Esophagus (tissue), 2 donors: ENCODE data around the gene GNE. TPM values are rescaled to one million over a fixed set of nuclear protein-coding genes. Genes with fewer than 3 reads are reported as not detected.

Source experiments
- H3K27ac ChIP-seq, 2 donors: one replicate each; pipeline ENCODE4 v1.5.1; 2013; ENCODE audit warnings: low read depth in 2 of 2, mild to moderate bottlenecking in 2 of 2, inconsistent platforms in 1 of 2, low read length in 1 of 2, moderate library complexity in 1 of 2
- H3K27me3 ChIP-seq, 2 donors: one replicate each; pipeline ENCODE4 v1.6.1; 2013; ENCODE audit warnings: low read length in 2 of 2, control low read depth in 1 of 2, mild to moderate bottlenecking in 1 of 2; ENCODE audit not compliant: insufficient read depth in 2 of 2, control insufficient read depth in 1 of 2
- H3K36me3 ChIP-seq, 2 donors: one replicate each; pipeline ENCODE4 v1.6.1; 2013; ENCODE audit warnings: low read length in 1 of 2; ENCODE audit not compliant: control insufficient read depth in 2 of 2, insufficient read depth in 2 of 2
- H3K4me1 ChIP-seq, 2 donors: one replicate each; pipeline ENCODE4 v1.6.1; 2013; ENCODE audit warnings: low read length in 1 of 2; ENCODE audit not compliant: control insufficient read depth in 2 of 2, insufficient read depth in 2 of 2
- H3K4me3 ChIP-seq, 2 donors: one replicate each; pipeline ENCODE4 v1.5.1; 2013; ENCODE audit warnings: low read length in 2 of 2, mild to moderate bottlenecking in 2 of 2, low read depth in 1 of 2, moderate library complexity in 1 of 2
- H3K9me3 ChIP-seq, 2 donors: one replicate each; pipeline ENCODE4 v1.6.1; 2013; ENCODE audit warnings: mild to moderate bottlenecking in 2 of 2, low read depth in 1 of 2, low read length in 1 of 2, moderate library complexity in 1 of 2; ENCODE audit not compliant: control insufficient read depth in 2 of 2, insufficient read depth in 1 of 2
- WGBS, 2 donors: extraction: QIAGEN DNeasy Blood & Tissue Kit; methylation state at CpG; one replicate each; pipeline ENCODE4 v1.1.7; 2013; 5-methylcytosine and 5-hydroxymethylcytosine counted together
- polyA plus RNA-seq, 2 donors: library from polyadenylated mRNA; stranded (reverse); fragments of 200-250 nt; gene quantifications; one replicate each; pipeline ENCODE4 v1.2.3, GENCODE V29; 2013
- donor health status: healthy with polysubstance abuse.
- donor health status: Bipolar disorder and iron deficiency.

Gene GNE
- polyA plus RNA-seq, 2 donors = 4.8 to 13.0 TPM

- 69 to 73% methylated on average over 13 of the region's 13 CpGs for WGBS, 2 donors
- peaks cover 29 to 40% of the 10 kb centered on the region in 2 donors for H3K36me3 ChIP-seq
These were observed 40.8 kb downstream of the GNE start for GRCh38 chr9:36217256-36217968.

DNA sequence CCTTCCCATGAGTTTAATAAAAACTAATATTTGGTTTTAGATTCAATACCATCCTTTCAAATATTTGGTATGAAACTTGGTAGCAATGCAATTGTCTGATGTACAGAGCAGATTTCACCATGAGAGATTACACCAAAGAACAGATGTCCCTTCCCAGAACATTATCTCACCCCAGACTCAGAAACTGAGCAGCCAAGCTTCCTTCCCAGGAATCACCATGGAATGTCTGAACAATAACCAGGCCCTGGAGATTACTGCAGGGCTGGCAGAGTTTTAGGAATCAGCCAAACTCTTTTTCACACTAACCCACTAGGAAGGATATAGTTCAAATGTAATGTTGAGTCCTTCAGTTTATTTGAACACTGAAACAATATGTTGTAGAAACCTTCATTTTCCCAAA is 43.7 kb downstream of the GNE start:
- Histone ChIP-seq H3K36me3 (peaks cover 20 to 40% of the 10 kb centered on the region in 2 donors), H3K27me3 (no peaks in the 10 kb centered on the region), H3K9me3 (no peaks in the 10 kb centered on the region), H3K27ac (no peak overlapping the region), H3K4me1 (peaks cover 4 to 5% of the 10 kb centered on the region in 2 donors), H3K4me3 (no peak overlapping the region)

More at GRCh38 chr9:36217256-36217968, 40.8 kb downstream of the GNE start:
- peaks cover 0 to under 1% of the 10 kb centered on the region in 2 donors for H3K9me3 ChIP-seq
- peaks cover 0 to 3% of the 10 kb centered on the region in 2 donors for H3K4me1 ChIP-seq
- H3K4me3 ChIP-seq = no peak overlapping the region
- no peaks in the 10 kb centered on the region for H3K27me3 ChIP-seq
- H3K27ac ChIP-seq = no peak overlapping the region

DNA sequence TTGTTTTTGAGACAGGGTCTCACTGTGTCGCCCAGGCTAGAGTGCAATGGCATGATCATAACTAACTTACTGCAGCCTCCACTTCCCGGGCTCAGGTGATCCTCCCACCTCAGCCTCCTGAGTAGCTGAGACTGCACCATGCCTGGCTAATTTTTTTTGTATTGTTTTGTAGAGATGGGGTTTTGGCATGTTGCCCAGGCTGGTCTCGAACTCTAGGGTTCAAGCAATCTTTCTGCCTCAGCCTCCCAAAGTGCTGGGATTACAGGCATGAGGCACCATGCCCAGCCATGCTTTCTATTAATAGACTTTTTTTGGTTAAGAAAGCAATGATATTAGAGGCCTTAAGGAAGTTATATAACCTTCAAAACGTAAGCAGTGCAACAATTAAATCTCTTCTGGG is 44.3 kb downstream of the GNE start:
- Histone ChIP-seq H3K36me3 (peaks cover 23 to 39% of the 10 kb centered on the region in 2 donors), H3K4me1 (peaks cover 4 to 5% of the 10 kb centered on the region in 2 donors), H3K9me3 (no peaks in the 10 kb centered on the region), H3K27me3 (no peaks in the 10 kb centered on the region), H3K4me3 (no peak overlapping the region), H3K27ac (no peak overlapping the region)
- 66 to 71% methylated on average over 4 of the region's 4 CpGs for WGBS, 2 donors

DNA sequence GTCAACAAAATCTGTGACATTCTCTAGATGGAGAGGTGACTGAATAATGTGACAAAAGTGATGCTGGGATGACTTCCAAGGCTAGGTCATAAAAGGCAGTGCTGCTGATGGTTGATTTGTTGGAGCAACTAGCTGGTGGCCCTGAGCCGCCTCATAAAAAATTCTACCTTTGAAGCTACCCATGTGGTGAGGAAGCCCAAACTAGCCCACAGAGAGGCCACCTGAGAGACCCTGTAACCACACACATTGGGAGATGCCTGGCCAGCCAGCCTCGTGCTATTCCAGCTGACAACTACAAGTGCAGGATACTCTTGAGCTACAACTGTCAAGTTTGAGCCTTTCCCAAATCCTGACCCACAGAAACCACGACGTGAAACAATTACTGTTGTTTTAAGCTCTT is 44.9 kb downstream of the GNE start:
- no peak overlapping the region for H3K27ac ChIP-seq
- H3K27me3 ChIP-seq = no peaks in the 10 kb centered on the region
- H3K36me3 ChIP-seq = peaks cover 26 to 40% of the 10 kb centered on the region in 2 donors
- no peak overlapping the region for H3K4me3 ChIP-seq
- 89 to 90% methylated on average over 4 of the region's 4 CpGs for WGBS, 2 donors
- peaks cover 4 to 5% of the 10 kb centered on the region in 2 donors for H3K4me1 ChIP-seq
- no peaks in the 10 kb centered on the region for H3K9me3 ChIP-seq

GRCh38 chr9:36211510-36211909 is 46.7 kb downstream of the GNE start:
- Histone ChIP-seq H3K36me3 (peaks cover 18 to 44% of the 10 kb centered on the region in 2 donors), H3K27ac (no peak overlapping the region), H3K4me1 (peaks cover 3 to 4% of the 10 kb centered on the region in 2 donors), H3K4me3 (no peak overlapping the region), H3K27me3 (no peaks in the 10 kb centered on the region), H3K9me3 (no peaks in the 10 kb centered on the region)
- 79 to 84% methylated on average over 7 of the region's 7 CpGs for WGBS, 2 donors

- no peak overlapping the region for H3K27ac ChIP-seq
- 78 to 81% methylated on average over 8 of the region's 8 CpGs for WGBS, 2 donors
- peaks cover 3 to 4% of the 10 kb centered on the region in 2 donors for H3K4me1 ChIP-seq
These were observed 47.5 kb downstream of the GNE start for GRCh38 chr9:36210722-36211121.

DNA sequence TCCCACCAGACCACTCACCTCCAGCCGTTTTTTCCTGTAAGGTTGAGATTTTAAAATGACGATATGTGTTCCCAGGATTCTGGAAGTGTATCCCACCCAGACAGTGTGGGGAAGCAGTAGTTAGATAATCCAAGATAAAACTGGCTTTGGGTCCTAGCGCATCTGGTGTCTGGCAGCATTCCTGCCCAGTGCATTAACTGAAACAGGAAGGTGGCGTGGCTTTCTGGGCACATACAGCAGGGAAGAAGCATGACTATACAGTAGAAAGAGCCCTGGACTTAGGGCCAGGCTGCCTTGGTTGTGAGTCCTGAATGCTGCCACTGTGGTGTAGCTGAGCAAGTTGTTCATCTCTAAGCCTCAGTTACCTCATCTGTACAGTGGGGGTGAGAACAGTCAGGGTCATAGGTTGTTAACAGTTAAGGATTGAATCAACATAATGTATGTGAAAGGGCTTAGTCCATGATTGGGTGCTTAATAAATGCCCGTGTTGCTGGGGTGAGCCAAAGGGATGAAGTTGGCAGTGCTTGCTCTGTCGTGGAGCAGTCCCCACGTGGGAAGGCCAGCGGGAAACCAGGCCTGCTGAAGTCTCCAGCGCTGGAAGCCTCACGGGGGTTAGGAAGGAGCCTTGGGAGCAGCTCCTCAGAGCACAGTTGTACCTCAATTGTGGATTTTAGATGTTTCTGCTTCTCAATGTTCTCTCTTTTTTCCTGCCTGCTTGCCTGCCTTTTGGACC is 49.6 kb downstream of the GNE start:
- H3K4me1 ChIP-seq = peaks cover 3 to 4% of the 10 kb centered on the region in 2 donors

More at GRCh38 chr9:36210722-36211121, 47.5 kb downstream of the GNE start:
- Histone ChIP-seq H3K27me3 (no peaks in the 10 kb centered on the region), H3K4me3 (no peak overlapping the region), H3K9me3 (no peaks in the 10 kb centered on the region), H3K36me3 (peaks cover 22 to 44% of the 10 kb centered on the region in 2 donors)

GRCh38 chr9:36207546-36208012 is 50.7 kb downstream of the GNE start:
- Histone ChIP-seq H3K4me3 (no peak overlapping the region), H3K4me1 (peaks cover 3 to 4% of the 10 kb centered on the region in 2 donors), H3K27ac (no peak overlapping the region), H3K36me3 (peaks cover 26 to 51% of the 10 kb centered on the region in 2 donors), H3K27me3 (no peaks in the 10 kb centered on the region), H3K9me3 (no peaks in the 10 kb centered on the region)
- WGBS, 2 donors = 26 to 50% methylated on average over 1 of the region's 1 CpG

More for the DNA sequence above, 49.6 kb downstream of the GNE start:
- 72 to 81% methylated on average over 10 of the region's 10 CpGs for WGBS, 2 donors
- H3K36me3 ChIP-seq = peaks cover 31 to 58% of the 10 kb centered on the region in 2 donors
- no peaks in the 10 kb centered on the region for H3K27me3 ChIP-seq
- no peak overlapping the region for H3K27ac ChIP-seq
- no peaks in the 10 kb centered on the region for H3K9me3 ChIP-seq
- no peak overlapping the region for H3K4me3 ChIP-seq

- Histone ChIP-seq H3K36me3 (peaks cover 26 to 48% of the 10 kb centered on the region in 2 donors), H3K9me3 (no peaks in the 10 kb centered on the region), H3K4me3 (no peak overlapping the region), H3K27ac (no peak overlapping the region), H3K27me3 (no peaks in the 10 kb centered on the region), H3K4me1 (peaks cover 3 to 4% of the 10 kb centered on the region in 2 donors)
- 84 to 89% methylated on average over 4 of the region's 4 CpGs for WGBS, 2 donors
These were observed 51.2 kb downstream of the GNE start for GRCh38 chr9:36207016-36207415.
